Stimulated activated CD8-positive, alpha-beta memory T cell treated with anti-CD3 and anti-CD28 coated beads, Interleukin-2, amount 100 ng/mL, for 1 hour (primary cell): ENCODE data around the gene PREX1.
"Not testable (repeated sequence)": the region's sequence is repeated elsewhere in the genome, so short reads cannot be mapped to it uniquely, and the experiment has no call there.

ENCODE experiments used
- DNase-seq, 2 donors: peaks; one replicate each; pipeline ENCODE4 v3.0.0-alpha.2; 2020; ENCODE audit warnings: low read depth in 2 of 2

PREX1 gene

DNA sequence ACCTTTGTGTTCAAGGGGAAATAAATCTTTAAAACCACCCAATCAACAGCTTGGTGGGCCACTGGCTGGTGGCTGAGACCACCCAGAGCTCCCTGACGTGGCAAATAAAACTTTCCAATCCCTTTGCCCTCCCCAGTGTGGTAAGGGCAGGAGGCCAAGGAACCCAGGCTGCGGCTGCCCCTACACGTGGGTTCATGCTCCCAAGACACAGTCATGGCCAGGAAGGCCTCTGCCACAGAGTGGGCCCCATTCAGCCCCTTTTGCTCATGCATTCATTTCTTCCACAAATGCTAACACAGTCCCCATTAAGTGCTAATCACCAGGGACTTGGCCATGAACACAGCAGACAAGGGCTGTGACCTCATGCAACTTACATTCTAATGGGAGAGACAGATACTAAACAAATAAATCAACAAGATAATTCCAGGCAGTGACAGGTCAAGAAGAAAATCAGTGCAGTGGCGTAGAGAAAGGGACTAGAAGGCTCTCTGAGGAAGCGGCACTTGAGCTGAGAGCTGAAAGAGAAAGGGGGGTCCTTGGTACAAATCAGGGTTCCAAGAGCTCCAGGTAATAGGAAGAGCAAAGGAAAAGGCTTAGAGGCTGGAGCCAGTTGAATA lies 13.8 kb downstream of the PREX1 start:
- DNase-seq = no peak

DNA sequence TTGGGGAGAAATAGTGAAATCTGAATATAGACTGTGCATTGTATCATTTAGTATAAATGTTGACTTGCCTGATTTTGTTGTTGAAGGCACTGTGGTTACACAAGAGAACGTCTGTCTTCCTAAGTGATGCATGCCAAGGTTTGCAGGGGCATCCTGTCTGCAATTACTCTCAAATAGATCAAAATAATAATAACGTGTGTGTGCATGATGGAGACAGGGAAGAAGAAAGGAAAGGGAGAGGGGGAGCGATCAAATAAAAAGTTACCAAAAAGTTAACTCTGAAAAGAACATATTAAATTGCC lies 14.4 kb downstream of the PREX1 start:
- DNase-seq = no peak

DNA sequence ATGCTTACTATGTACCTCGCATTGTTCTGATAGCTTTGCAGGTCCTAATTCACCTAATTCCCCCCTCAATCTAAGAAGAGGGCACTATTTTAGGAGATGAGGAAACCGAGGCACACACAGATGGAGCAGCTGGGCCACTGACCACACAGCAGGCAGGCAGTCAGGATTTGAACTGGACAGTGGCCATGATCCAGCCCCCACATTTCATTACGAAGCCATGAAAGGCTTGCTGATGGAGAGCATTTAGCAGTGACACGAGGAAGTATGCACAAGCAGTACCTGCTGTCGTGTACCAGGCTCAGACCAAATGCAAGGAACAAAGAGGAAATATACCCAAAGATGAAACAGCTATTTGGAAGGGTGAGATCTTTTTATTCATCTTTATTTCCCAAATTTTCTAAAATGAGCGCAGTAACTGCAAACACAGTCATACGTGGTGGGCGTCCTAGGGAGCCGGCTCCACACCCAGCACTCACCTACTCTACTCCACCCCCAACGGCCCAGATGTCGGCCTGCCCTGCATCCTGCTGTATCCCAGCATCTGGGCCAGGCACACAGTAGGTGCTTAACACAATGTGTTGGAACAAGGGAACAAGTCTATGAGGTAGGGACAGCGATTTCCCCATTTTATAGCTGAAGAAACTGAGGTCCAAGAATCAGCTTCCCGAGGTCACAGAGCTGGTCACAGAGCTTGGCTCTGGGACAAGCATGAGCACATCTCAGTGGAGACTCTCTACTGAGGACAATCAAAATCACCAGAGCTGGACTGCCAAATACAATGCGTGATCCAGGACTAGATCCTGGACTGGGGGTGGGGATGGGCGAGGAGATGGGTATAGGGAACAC lies 15.0 kb downstream of the PREX1 start:
- no peak for DNase-seq

GRCh38 chr20:48812114-48812513 lies 15.7 kb downstream of the PREX1 start:
- not testable (repeated sequence) for DNase-seq

DNA sequence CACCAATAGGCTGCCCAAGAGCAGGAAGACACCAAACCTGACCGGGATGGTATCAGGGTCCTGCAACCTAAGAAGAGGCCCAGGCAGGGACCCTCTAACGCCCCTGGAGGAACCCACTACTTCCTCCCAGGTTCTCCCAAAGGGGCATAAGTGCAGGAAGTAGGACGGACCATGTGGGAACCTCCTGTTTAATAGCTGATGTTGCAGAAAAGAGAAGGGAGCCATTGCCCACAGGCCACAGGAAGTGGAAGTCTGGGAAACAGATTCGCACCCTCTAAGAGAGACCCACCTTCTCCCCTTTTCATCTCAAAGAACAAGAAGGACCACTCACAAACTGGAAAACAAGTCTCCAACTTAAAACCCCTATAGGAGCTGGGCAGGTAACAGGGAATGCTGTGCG lies 18.1 kb downstream of the PREX1 start:
- no peak for DNase-seq

DNA sequence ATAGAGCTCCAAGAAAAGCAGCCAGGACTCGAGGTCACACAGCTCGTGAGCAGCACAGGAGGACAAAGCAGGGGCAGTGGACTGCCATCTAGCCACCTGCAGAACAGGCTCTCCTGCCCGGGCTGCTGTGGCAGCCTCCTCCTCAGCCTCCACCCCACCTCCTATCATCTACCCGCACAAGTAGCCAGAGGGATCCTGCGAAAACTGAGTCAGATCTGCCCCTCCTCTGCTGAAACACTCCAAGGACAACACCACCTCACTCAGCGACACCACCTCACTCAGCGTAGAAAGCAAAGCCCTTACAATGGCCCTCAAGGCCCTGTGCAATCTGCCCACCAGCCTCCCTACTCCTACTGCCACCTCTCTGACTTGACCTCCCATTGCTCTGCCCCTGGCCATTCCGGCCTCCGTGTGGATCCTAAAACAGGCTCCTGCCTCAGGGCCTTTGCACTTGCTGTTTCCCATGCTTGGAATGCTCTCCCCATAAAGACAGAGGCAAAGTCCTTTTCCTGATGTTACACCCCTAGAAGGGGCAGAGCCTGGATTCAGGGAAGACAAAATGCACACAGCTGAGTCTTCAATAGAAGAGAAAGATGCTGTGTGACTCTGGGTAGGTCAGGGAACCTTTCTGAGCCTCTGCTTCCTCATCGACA lies 19.3 kb downstream of the PREX1 start:
- DNase-seq = no peak

- DNase-seq = no peak
Measured at GRCh38 chr20:48807586-48808381, 20.0 kb downstream of the PREX1 start.

- no peak for DNase-seq
Measured at GRCh38 chr20:48807051-48807450, 20.7 kb downstream of the PREX1 start.

DNA sequence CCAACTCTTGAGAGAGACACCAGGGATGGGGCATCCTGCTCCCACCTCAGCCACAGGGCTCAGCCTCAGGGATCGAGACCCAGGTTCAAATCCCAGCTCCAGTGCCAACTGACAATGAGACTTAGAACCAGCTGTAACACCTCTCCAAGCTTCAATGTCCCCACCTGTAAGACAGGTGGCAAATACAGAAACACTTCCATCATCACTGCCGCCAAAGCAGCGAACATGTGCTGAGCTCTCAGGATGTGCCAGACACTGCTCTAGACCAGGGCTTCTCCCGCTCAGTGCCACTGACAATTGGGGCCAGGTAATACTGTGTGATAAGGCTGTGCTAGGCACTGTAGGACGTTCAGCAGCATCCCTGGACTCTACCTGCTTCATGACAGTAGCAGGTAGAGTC lies 22.1 kb downstream of the PREX1 start:
- DNase-seq = no peak

- no peak for DNase-seq
Measured at GRCh38 chr20:48805286-48805685, 22.5 kb downstream of the PREX1 start.

- no peak for DNase-seq
Measured at GRCh38 chr20:48804300-48804980, 23.4 kb downstream of the PREX1 start.

GRCh38 chr20:48803176-48804053 lies 24.4 kb downstream of the PREX1 start:
- no peak for DNase-seq

DNA sequence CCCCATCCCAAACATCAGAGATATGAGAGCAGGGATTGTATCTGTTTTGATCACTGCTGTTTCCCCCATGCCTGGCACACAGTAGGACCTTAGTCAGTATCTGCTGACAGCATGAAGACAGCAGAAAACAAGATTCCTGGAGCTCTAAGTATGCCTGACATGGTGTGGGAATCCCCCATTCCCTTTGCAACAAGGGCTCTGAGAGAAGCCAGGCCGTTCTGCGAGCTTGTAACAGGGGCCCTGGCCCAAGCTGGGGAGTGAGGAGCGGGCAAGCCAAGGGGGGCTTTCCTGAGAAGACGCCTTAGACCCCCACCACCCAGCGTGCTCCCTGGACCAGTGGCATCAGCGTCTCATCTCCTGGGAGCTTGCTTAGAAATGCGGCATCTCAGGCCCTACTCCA lies 25.2 kb downstream of the PREX1 start:
- no peak for DNase-seq

DNA sequence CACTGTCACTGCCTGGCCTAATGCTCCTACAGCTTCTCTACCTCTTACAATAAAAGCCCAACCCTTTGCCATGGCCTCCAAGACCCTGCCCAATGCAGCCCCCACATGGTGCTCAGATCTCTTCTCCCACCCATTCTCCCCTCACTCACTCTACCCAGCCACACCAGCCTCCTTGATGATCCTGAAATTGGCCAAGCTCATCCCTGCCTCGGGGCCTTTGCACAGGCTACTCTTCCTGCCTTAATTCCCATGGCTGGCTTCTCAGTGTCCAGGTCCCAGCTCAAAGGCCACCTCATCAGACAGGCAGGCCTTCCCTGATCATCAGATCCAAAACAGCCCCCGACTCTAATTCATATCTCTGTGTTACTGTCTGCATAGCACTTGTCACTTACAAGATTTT lies 25.6 kb downstream of the PREX1 start:
- DNase-seq = no peak

- DNase-seq = no peak
Measured at GRCh38 chr20:48801197-48801596, 26.6 kb downstream of the PREX1 start.

- no peak for DNase-seq
Measured at GRCh38 chr20:48800177-48800576, 27.6 kb downstream of the PREX1 start.

DNA sequence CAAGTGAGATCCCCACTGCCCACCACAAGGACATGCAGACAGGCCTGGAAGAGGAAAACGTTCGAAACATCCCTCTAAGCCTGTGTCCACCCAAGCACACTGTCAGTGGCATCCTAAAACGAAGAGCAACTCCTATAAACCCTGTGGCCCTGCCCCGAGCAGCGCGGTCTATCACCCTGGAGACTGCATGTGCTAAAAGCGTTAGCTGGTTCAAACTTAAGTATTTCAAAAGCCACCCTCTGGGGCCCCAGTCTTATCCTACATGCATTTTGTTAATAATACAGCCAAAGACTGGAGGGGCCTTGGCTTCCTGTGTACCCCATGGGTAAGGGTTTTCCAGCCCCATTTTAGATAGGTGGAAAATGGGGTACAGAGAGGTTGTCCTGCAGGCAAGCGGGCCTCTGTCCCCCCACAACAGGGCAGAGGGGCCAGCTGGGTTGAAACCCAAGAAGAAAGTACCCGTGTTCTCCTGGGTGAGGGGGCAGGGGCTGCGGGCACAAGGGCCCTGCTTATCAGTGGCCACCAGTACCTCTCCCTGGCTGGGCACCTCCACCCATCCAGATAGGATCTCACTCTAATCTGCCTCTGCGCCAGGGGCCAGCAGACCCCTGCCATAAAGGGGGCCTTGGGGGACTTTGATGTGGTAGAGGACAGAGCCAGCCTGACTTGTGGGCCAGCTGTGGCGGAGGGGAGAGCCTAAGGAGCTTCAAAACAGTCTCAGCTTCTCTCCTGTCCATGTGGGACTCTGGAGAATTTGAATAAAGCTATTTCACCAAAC lies 28.3 kb downstream of the PREX1 start:
- DNase-seq = no peak

GRCh38 chr20:48797850-48798747 lies 29.7 kb downstream of the PREX1 start:
- DNase-seq = no peak

DNA sequence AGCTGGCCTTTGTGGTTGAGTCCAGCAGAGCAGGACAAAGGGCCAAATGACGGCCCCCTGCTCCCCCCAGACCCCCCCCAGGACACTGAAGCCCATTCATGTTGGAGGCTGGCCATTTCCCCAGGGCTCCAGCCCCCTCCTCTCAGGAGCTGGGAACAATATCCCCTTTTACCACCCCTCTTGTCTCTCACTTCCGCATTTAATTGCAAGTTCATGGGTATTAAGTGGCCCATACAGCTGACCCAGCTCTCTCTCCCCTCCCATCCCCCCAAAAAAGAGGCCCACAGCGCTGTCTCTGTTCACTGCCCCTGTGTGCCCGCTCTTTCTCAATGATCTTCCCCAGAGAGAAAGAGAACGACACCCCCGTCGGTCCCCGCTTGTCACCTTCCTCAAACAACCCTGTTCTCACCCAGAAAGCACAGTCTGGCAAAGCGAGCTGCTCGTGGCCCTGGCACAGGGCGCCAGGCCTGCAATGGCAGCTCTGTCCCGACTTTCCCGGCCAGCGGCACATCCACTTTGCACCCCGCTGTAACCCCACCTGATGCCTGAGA lies 30.4 kb downstream of the PREX1 start:
- no peak for DNase-seq
